Stomach (tissue), 4 donors: ENCODE data around the gene BRMS1.

Experiments used
- EP300 ChIP-seq: sonication (generic); formaldehyde crosslinking; IDR thresholded peaks from one replicate; pipeline ENCODE4 v1.6.1; 2017; ENCODE audit warnings: antibody characterized with exemption
- TF ChIP-seq, protein P1 (sequence below), 7 experiments: fragments of 450-650 bp in 4 of 7; fragments of 200-600 bp in 3 of 7; sonication (generic) in 3 of 7; IDR thresholded peaks; one replicate each; pipeline ENCODE4 v1.5.1; 2016 to 2019; ENCODE audit warnings: antibody characterized with exemption in 7 of 7, control low read depth in 2 of 7, mild to moderate bottlenecking in 1 of 7

DNA sequence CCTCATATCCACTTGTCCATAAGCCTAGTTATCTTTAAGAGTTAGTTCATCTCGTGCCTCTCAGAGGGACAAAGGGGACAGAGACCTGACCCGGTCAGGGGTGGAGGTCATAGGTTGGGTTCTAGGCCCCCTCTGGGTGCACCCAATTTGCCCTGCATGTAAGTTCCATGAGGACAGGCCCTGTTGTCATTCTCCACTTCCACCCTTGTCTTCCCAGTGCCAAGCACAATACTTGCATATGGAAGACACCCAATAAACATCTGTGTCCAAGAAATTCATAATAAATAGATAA, 54.6 kb downstream of the BRMS1 start:
- TF ChIP-seq EP300: no peak
- TF ChIP-seq, protein P1, sequence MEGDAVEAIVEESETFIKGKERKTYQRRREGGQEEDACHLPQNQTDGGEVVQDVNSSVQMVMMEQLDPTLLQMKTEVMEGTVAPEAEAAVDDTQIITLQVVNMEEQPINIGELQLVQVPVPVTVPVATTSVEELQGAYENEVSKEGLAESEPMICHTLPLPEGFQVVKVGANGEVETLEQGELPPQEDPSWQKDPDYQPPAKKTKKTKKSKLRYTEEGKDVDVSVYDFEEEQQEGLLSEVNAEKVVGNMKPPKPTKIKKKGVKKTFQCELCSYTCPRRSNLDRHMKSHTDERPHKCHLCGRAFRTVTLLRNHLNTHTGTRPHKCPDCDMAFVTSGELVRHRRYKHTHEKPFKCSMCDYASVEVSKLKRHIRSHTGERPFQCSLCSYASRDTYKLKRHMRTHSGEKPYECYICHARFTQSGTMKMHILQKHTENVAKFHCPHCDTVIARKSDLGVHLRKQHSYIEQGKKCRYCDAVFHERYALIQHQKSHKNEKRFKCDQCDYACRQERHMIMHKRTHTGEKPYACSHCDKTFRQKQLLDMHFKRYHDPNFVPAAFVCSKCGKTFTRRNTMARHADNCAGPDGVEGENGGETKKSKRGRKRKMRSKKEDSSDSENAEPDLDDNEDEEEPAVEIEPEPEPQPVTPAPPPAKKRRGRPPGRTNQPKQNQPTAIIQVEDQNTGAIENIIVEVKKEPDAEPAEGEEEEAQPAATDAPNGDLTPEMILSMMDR (IDR thresholded peaks at IDR 0.05): no peak
